Immature natural killer cell (primary cell): ENCODE results near the gene LIPJ. TPM values are rescaled to one million over a fixed set of nuclear protein-coding genes. Genes with fewer than 3 reads are reported as not detected.

Experiments used
- DNase-seq, 3 donors: peaks; one replicate each; pipeline ENCODE4 v3.0.0; 2022; ENCODE audit warnings: mixed read lengths in 1 of 3
- H3K27ac Mint-ChIP-seq, 6 donors: one replicate each; pipeline ENCODE4 v1.8.0; 2020; ENCODE audit warnings: mixed read lengths in 6 of 6, mild to moderate bottlenecking in 5 of 6, inconsistent platforms in 4 of 6, moderate library complexity in 3 of 6
- H3K27me3 Mint-ChIP-seq, 3 donors: one replicate each; pipeline ENCODE4 v1.8.0; 2020 to 2021; ENCODE audit warnings: low read depth in 3 of 3, mild to moderate bottlenecking in 3 of 3, mixed read lengths in 3 of 3, moderate library complexity in 3 of 3, inconsistent platforms in 1 of 3
- H3K36me3 Mint-ChIP-seq, 3 donors: one replicate each; pipeline ENCODE4 v1.8.0; 2020; ENCODE audit warnings: mixed read lengths in 3 of 3, inconsistent platforms in 2 of 3, mild to moderate bottlenecking in 2 of 3
- H3K4me1 Mint-ChIP-seq, 2 donors: one replicate each; pipeline ENCODE4 v1.8.0; 2020; ENCODE audit warnings: inconsistent platforms in 2 of 2, mild to moderate bottlenecking in 2 of 2, mixed read lengths in 2 of 2, moderate library complexity in 1 of 2
- H3K4me3 Mint-ChIP-seq, 5 donors: one replicate each; pipeline ENCODE4 v1.8.0; 2020; ENCODE audit warnings: mild to moderate bottlenecking in 5 of 5, mixed read lengths in 5 of 5, inconsistent platforms in 3 of 5, moderate library complexity in 3 of 5
- H3K9me3 Mint-ChIP-seq, 6 donors: one replicate each; pipeline ENCODE4 v1.8.0; 2020; ENCODE audit warnings: mild to moderate bottlenecking in 6 of 6, mixed read lengths in 6 of 6, inconsistent platforms in 4 of 6, moderate library complexity in 3 of 6
- polyA plus RNA-seq, 3 donors: library from polyadenylated mRNA; unstranded; fragments of 300-500 nt; fragmentation: Illumina TruSeq; gene quantifications; one replicate each; pipeline ENCODE4 v1.2.3, GENCODE V29; 2021

Gene LIPJ
- polyA plus RNA-seq, 3 donors from 2014 or later: 0.16 to 0.29 TPM; not detected in 1

DNA sequence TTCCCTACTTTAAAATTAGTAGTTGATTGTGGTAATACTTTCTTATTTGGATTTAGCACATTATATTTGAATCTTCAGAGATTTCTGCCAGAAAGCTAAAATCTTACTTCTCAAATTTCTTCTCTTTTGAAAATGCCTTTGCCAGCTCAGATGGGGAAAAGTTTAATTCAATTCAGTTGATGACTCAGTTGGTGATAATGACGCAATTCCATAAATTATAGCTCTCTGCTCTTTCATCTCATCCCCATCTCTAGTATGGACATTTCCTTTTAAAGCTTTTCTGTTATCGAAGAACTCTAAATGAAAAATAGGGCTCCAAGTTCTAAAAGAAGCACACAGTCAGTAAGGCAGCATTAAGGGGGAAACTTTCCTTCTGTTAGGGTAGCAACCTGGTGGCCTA, 28.9 kb upstream of the LIPJ start:
- Mint-ChIP-seq H3K27me3 (peaks cover 0 to 3% (median 2%) of the 10 kb centered on the region in 3 donors), H3K36me3 (no peaks in the 10 kb centered on the region), H3K4me1 (peaks cover 2 to 10% of the 10 kb centered on the region in 2 donors), H3K9me3 (no peaks in the 10 kb centered on the region), H3K27ac (no peak overlapping the region), H3K4me3 (no peak overlapping the region)
- no peak for DNase-seq

- H3K27ac Mint-ChIP-seq: no peak overlapping the region
- H3K9me3 Mint-ChIP-seq: no peaks in the 10 kb centered on the region
- no peak overlapping the region for H3K4me3 Mint-ChIP-seq
- H3K4me1 Mint-ChIP-seq: peaks cover 2 to 10% of the 10 kb centered on the region in 2 donors
- peaks cover 0 to 3% (median 2%) of the 10 kb centered on the region in 3 donors for H3K27me3 Mint-ChIP-seq
- no peak for DNase-seq
- H3K36me3 Mint-ChIP-seq: no peaks in the 10 kb centered on the region
Measured at GRCh38 chr10:88562152-88562551, 24.4 kb upstream of the LIPJ start.

- DNase-seq: no peak
- H3K4me3 Mint-ChIP-seq: no peak overlapping the region
- H3K27ac Mint-ChIP-seq: no peak overlapping the region
- peaks cover 0 to 3% (median 2%) of the 10 kb centered on the region in 3 donors for H3K27me3 Mint-ChIP-seq
- no peaks in the 10 kb centered on the region for H3K36me3 Mint-ChIP-seq
- H3K4me1 Mint-ChIP-seq: peaks cover 0 to 5% of the 10 kb centered on the region in 2 donors
- no peaks in the 10 kb centered on the region for H3K9me3 Mint-ChIP-seq
Measured at GRCh38 chr10:88565072-88565471, 21.5 kb upstream of the LIPJ start.

GRCh38 chr10:88582411-88582805, 4.2 kb upstream of the LIPJ start:
- H3K4me3 Mint-ChIP-seq: peak overlapping the region; percentile 88 to 93 (median 90)
- H3K36me3 Mint-ChIP-seq: peaks cover 0 to 3% (median 0%) of the 10 kb centered on the region in 3 donors
- peak overlapping the region; percentile 66 to 92 (median 86) for H3K27ac Mint-ChIP-seq
- peaks cover 15 to 16% of the 10 kb centered on the region in 2 donors for H3K4me1 Mint-ChIP-seq
- DNase-seq: no peak
- H3K9me3 Mint-ChIP-seq: no peaks in the 10 kb centered on the region
- peaks cover 0 to 5% (median 3%) of the 10 kb centered on the region in 3 donors for H3K27me3 Mint-ChIP-seq

DNA sequence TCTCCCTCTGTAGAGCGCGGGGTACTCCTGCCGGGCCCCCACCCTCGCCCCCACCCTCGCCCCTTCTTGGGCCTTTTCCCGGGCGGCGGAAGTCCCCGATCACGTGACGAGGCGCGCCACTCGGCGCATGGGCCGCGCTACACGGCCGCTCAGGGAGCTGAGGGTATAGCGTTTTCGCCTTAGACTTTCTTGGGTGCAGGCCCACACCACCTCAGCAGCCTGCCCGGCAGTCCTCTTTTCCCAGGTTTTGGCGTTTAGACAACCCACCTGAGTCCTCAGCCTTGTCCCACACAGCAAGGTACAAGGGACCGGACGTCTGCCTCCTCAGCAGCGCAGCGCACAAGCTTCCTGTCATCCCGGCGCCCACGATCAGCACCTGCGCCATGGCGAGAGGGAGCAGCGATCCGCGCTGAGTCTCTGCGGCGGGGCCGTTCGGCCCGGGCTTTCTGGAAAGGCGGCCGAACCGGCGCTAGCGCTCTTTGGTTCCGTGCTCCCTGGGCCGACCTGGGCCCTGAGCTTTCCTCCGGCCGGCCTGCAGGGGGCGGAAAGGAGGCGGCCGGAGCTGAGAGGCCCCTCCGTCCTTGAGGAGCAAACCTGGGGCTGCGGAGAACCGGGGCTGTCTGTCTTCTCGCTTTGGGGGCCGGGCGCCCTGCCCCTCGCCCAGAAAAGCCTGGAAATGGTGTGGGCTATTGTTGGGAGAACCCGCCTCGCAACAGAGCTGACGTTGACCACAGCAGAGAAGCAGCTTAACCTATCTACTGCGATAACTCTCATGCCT, 3.6 kb upstream of the LIPJ start, which contains the start of gene RNLS:
TSS of gene RNLS (minus strand) at position 513 of the 778 bp plus-strand sequence.
- peaks cover 0 to 3% (median 0%) of the 10 kb centered on the region in 3 donors for H3K36me3 Mint-ChIP-seq
- H3K4me3 Mint-ChIP-seq: peak within 1 kb of the TSS; percentile 88 to 93 (median 90)
- DNase-seq: peak; percentile 58 to 67 (median 61)
- peaks cover 15 to 16% of the 10 kb centered on the region in 2 donors for H3K4me1 Mint-ChIP-seq
- H3K9me3 Mint-ChIP-seq: no peaks in the 10 kb centered on the region
- H3K27me3 Mint-ChIP-seq: peaks cover 0 to 5% (median 3%) of the 10 kb centered on the region in 3 donors
- peak within 1 kb of the TSS; percentile 80 to 93 (median 91) for H3K27ac Mint-ChIP-seq

GRCh38 chr10:88583584-88583957, 3.0 kb upstream of the LIPJ start:
- H3K4me3 Mint-ChIP-seq: peak overlapping the region; percentile 88 to 93 (median 90)
- peaks cover 15 to 16% of the 10 kb centered on the region in 2 donors for H3K4me1 Mint-ChIP-seq
- H3K36me3 Mint-ChIP-seq: peaks cover 0 to 3% (median 0%) of the 10 kb centered on the region in 3 donors
- H3K9me3 Mint-ChIP-seq: no peaks in the 10 kb centered on the region
- DNase-seq: no peak
- peak overlapping the region; percentile 80 to 93 (median 91) for H3K27ac Mint-ChIP-seq
- H3K27me3 Mint-ChIP-seq: peaks cover 0 to 5% (median 3%) of the 10 kb centered on the region in 3 donors

- H3K27me3 Mint-ChIP-seq: peaks cover 0 to 2% (median 0%) of the 10 kb centered on the region in 3 donors
- no peak overlapping the region for H3K4me3 Mint-ChIP-seq
- H3K36me3 Mint-ChIP-seq: no peaks in the 10 kb centered on the region
- H3K4me1 Mint-ChIP-seq: no peaks in the 10 kb centered on the region
- no peak for DNase-seq
- no peak overlapping the region for H3K27ac Mint-ChIP-seq
- no peaks in the 10 kb centered on the region for H3K9me3 Mint-ChIP-seq
Measured at GRCh38 chr10:88592381-88592780, 5.8 kb downstream of the LIPJ start.

DNA sequence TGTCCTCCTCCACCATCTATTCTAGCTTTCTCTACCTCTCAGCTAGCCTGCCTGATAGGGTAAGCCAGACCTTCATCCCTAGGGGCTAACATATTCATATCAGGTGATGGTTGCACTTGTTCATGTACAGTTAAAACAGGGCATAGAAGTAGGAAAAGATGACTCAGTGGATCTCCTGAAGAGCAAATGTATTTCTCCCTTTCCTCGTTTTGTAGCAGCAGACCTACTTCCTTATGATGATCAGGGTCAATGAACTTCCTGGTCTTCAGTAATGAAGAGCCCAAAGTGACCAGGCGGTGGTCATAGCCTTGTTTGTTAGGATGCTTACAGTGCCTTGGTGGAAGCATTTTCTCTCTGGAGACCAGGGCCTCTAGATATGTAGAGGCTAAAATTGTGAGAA, 6.3 kb downstream of the LIPJ start:
- no peaks in the 10 kb centered on the region for H3K36me3 Mint-ChIP-seq
- no peak for DNase-seq
- peaks cover 0 to 2% (median 0%) of the 10 kb centered on the region in 3 donors for H3K27me3 Mint-ChIP-seq
- H3K4me1 Mint-ChIP-seq: no peaks in the 10 kb centered on the region
- no peaks in the 10 kb centered on the region for H3K9me3 Mint-ChIP-seq
- no peak overlapping the region for H3K4me3 Mint-ChIP-seq
- H3K27ac Mint-ChIP-seq: no peak overlapping the region

DNA sequence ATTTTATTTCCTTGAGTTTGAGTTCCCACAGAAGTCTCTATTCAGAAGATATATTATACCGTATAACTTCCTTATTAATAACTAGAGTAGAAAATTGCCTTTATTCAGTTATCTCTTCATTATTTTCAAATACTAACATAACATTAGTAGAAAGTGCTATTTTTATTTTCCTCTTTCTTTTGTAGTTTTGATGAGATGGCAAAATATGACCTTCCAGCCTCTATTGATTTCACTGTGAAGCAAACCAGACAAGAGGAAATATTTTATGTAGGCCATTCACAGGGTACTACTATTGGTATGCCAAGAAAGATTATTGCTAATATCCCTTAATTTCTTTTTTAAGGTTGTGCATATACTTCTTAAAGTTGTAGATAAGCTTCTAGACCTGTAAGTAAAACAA, 7.9 kb downstream of the LIPJ start:
- no peak for DNase-seq
- no peaks in the 10 kb centered on the region for H3K36me3 Mint-ChIP-seq
- H3K4me3 Mint-ChIP-seq: no peak overlapping the region
- H3K27ac Mint-ChIP-seq: no peak overlapping the region
- peaks cover 0 to 2% (median 0%) of the 10 kb centered on the region in 3 donors for H3K27me3 Mint-ChIP-seq
- H3K9me3 Mint-ChIP-seq: no peaks in the 10 kb centered on the region
- H3K4me1 Mint-ChIP-seq: no peaks in the 10 kb centered on the region

GRCh38 chr10:88598055-88598454, 11.5 kb downstream of the LIPJ start:
- Mint-ChIP-seq H3K4me1 (no peaks in the 10 kb centered on the region), H3K4me3 (no peak overlapping the region), H3K27me3 (peaks cover 0 to 2% (median 0%) of the 10 kb centered on the region in 3 donors), H3K36me3 (no peaks in the 10 kb centered on the region), H3K27ac (no peak overlapping the region), H3K9me3 (no peaks in the 10 kb centered on the region)
- no peak for DNase-seq

- no peak overlapping the region for H3K27ac Mint-ChIP-seq
- no peak overlapping the region for H3K4me3 Mint-ChIP-seq
Measured at GRCh38 chr10:88608052-88608732, 21.6 kb downstream of the LIPJ start.

GRCh38 chr10:88608780-88609179, 22.2 kb downstream of the LIPJ start:
- H3K36me3 Mint-ChIP-seq: no peaks in the 10 kb centered on the region
- no peaks in the 10 kb centered on the region for H3K9me3 Mint-ChIP-seq
- H3K4me3 Mint-ChIP-seq: no peak overlapping the region
- no peak overlapping the region for H3K27ac Mint-ChIP-seq
- H3K4me1 Mint-ChIP-seq: no peaks in the 10 kb centered on the region
- H3K27me3 Mint-ChIP-seq: peaks cover 0 to 5% (median 0%) of the 10 kb centered on the region in 3 donors
- DNase-seq: no peak

More at GRCh38 chr10:88608052-88608732, 21.6 kb downstream of the LIPJ start:
- H3K27me3 Mint-ChIP-seq: peaks cover 0 to 5% (median 0%) of the 10 kb centered on the region in 3 donors
- DNase-seq: no peak
- no peaks in the 10 kb centered on the region for H3K36me3 Mint-ChIP-seq
- H3K9me3 Mint-ChIP-seq: no peaks in the 10 kb centered on the region
- no peaks in the 10 kb centered on the region for H3K4me1 Mint-ChIP-seq

DNA sequence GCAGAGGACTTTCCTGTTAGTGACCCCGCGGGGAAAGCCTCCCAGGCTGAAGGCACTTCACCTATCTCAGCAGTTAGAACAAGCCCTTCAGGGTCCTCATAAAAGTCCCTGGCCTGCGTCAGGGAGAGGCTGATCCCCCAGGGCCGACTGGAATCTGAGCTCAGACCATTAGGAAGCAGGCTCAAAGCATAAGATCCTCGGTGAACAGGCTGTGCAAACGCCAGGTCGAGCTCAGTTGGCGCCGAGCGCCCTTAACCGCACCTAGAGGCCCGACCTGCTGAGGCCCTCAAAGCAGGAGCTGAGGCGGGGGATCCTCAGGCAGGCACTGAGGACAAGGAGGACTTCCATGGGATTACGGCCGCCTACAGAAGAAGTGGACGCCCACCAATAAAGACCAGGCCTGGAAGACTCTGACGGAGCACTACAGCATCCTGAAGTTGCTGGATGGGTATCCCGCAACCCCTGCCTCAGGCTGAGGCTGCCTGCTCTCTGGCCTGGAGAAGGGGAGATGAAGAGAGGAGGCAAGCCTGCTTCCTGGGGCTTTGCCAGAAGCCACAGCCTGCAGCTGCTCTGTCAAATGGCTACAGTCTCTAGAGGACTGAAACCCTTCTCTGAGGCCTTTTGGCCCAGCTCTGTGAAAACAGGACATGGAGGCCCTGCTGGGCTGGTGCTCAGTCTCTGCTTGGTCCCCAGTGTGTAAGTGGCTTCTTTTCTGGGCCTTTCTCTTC, 29.9 kb downstream of the LIPJ start:
- no peaks in the 10 kb centered on the region for H3K9me3 Mint-ChIP-seq
- H3K4me1 Mint-ChIP-seq: no peaks in the 10 kb centered on the region
- no peak overlapping the region for H3K27ac Mint-ChIP-seq
- H3K4me3 Mint-ChIP-seq: no peak overlapping the region
- H3K27me3 Mint-ChIP-seq: peaks cover 0 to 3% (median 2%) of the 10 kb centered on the region in 3 donors
- no peaks in the 10 kb centered on the region for H3K36me3 Mint-ChIP-seq
- no peak for DNase-seq
